ENCODE measurements around the gene SORCS2.

DNA sequence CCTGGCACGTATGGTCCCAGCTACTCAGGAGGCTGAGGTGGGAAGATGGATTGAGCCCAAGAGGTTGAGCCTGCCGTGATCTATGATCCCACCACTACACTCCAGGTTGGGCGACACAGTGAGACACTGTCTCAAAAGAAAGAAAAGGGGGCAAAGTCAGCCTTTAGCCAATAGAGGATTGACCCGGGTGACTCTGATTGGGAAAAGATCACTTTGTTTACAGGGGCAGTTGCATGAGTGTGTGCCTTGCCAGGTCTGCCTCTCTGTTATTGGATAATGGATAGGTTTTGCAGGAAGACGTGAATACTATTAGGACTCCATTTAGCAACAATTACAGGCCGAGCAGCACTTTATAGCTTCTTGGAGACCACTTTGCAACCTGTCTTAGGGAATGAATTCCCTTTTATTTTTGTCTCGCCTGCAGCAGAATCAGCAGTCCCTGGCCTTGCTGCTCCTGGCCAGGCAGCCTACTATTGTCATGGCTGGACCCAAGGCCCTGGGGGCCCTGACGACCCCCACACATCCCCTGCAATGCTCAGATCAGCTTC is 345.6 kb downstream of the SORCS2 start:
- no peak for TF ChIP-seq EP300 (IDR thresholded peaks at IDR 0.05; ENCODE audit: borderline replicate concordance)
- TF ChIP-seq, protein P1, sequence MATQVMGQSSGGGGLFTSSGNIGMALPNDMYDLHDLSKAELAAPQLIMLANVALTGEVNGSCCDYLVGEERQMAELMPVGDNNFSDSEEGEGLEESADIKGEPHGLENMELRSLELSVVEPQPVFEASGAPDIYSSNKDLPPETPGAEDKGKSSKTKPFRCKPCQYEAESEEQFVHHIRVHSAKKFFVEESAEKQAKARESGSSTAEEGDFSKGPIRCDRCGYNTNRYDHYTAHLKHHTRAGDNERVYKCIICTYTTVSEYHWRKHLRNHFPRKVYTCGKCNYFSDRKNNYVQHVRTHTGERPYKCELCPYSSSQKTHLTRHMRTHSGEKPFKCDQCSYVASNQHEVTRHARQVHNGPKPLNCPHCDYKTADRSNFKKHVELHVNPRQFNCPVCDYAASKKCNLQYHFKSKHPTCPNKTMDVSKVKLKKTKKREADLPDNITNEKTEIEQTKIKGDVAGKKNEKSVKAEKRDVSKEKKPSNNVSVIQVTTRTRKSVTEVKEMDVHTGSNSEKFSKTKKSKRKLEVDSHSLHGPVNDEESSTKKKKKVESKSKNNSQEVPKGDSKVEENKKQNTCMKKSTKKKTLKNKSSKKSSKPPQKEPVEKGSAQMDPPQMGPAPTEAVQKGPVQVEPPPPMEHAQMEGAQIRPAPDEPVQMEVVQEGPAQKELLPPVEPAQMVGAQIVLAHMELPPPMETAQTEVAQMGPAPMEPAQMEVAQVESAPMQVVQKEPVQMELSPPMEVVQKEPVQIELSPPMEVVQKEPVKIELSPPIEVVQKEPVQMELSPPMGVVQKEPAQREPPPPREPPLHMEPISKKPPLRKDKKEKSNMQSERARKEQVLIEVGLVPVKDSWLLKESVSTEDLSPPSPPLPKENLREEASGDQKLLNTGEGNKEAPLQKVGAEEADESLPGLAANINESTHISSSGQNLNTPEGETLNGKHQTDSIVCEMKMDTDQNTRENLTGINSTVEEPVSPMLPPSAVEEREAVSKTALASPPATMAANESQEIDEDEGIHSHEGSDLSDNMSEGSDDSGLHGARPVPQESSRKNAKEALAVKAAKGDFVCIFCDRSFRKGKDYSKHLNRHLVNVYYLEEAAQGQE (IDR thresholded peaks at IDR 0.05; ENCODE audit: low read depth) = no peak
- TF ChIP-seq EGR1 (IDR thresholded peaks at IDR 0.05) = no peak
- no peak for TF ChIP-seq USF1 (IDR thresholded peaks at IDR 0.05)
- no peak for TF ChIP-seq TEAD4 (IDR thresholded peaks at IDR 0.05)
- no peak for TF ChIP-seq FOXM1 (IDR thresholded peaks at IDR 0.05; ENCODE audit: borderline replicate concordance, low read depth)

Data from Ishikawa (cell line).